ENCODE measurements around the gene TASP1.

The TASP1 gene

DNA sequence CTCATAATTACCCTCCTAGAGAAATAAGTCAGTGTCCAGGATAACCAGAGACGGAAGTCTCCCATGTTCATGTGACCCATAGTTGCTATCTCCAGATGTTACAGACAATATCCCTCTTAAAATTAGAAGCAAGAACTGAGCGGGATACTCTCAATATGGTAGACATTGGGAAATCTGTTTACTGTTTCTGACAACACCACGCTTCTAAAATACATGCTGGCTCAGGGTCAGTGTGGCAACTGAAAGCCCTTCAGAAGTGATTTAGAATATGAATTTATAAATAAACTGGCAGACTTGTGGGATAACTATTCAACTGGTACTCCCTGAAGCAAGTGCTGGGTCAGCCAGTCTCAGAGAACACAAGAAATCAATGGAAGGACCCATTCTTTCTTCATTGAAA, 108.6 kb downstream of the TASP1 start:
- Mint-ChIP-seq H3K9me3 (no peaks in the 10 kb centered on the region), H3K27me3 (no peaks in the 10 kb centered on the region), H3K36me3 (ENCODE audit: insufficient read depth) (peaks cover 4% of the 10 kb centered on the region), H3K4me1 (ENCODE audit: low read depth in 2 of 2) (peaks cover 0 to 3% of the 10 kb centered on the region in 2 donors), H3K4me3 (no peak overlapping the region), H3K27ac (no peak overlapping the region)
- ATAC-seq (replicated peaks) = no peak
- DNase-seq = no peak

DNA sequence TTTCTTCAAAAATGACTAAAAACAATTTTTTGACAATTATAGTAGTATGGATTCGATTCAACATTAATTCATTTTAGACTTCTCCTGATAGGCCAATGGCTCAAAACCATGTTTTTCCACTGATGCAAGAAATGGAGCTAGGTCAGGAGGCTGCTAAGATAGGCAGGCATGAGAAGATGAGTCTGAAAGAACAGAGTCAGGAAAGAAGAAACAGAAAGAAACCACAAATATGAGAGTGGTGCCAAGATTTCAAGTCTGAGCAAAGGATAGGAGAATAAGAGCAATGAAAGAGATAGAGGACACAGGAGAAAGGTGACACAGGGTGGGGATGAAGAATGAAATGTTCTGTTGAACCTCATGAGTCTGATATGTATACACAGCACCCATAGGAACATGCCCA, 112.2 kb downstream of the TASP1 start:
- ATAC-seq (replicated peaks) = no peak
- Mint-ChIP-seq H3K4me3 (no peak overlapping the region), H3K36me3 (ENCODE audit: insufficient read depth) (peaks cover 3% of the 10 kb centered on the region), H3K27ac (peak overlapping the region in 1 of 2 donors; percentile 10), H3K4me1 (ENCODE audit: low read depth in 2 of 2) (peaks cover 0 to 3% of the 10 kb centered on the region in 2 donors), H3K27me3 (no peaks in the 10 kb centered on the region), H3K9me3 (peaks cover 3 to 11% of the 10 kb centered on the region in 2 donors)
- no peak for DNase-seq

DNA sequence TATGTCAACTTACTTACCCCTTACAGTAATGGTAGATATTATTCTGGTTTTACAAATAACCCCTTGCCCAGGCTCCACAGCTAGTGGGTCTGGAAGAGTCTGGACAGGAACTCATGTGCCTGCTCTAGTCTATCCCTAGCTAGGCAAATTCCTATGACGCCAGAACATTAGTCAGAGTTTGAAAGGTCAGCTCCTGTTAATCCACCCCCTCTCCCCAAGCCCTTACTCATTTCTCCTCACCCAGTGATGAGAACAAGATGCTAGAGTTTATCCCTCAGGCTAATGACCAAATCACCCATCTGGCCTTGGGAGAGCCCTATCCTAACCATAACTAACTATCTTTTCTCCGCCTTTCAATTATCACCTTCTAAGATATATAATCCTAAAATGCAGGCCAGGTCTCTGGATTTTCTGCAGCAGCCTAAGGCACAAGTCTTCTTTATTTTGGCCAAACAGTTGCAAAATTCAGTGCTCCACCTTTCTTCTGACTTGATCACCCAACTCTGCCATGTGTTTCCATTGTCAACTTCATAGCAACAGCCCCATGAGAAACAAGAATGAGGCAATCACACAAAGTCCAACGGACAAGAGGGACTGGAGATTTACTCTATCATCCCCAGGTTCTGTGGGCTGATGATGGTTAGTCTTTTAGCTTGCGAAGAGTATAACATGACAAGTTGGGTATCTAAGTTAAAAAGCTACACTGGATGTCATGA, 113.3 kb downstream of the TASP1 start:
- H3K4me1 Mint-ChIP-seq (ENCODE audit: low read depth in 2 of 2) = peaks cover 0 to 3% of the 10 kb centered on the region in 2 donors
- H3K36me3 Mint-ChIP-seq (ENCODE audit: insufficient read depth) = peaks cover 3% of the 10 kb centered on the region
- peaks cover 3 to 11% of the 10 kb centered on the region in 2 donors for H3K9me3 Mint-ChIP-seq
- H3K4me3 Mint-ChIP-seq = no peak overlapping the region
- no peak for DNase-seq
- no peak overlapping the region for H3K27ac Mint-ChIP-seq
- no peak for ATAC-seq (replicated peaks)
- H3K27me3 Mint-ChIP-seq = no peaks in the 10 kb centered on the region

DNA sequence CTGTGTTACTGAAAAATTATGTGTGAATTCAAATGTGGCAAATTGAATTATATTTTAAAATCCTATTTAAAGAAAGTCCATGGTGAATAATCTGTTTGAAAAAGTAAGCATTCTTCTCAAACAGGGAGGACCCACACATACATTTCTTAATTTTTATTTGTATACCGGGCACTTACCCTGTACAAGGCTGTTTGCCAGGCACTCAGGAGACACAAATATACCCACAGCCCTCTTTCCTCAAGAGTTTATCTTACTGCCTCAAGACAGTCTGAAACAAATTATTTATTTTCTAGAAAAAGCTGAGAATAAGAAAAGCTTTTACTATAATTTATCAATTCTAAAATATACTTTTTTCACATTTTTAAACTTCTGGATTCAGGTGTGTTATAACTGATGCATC, 114.4 kb downstream of the TASP1 start:
- Mint-ChIP-seq H3K4me1 (ENCODE audit: low read depth in 2 of 2) (peaks cover 0 to 3% of the 10 kb centered on the region in 2 donors), H3K27me3 (no peaks in the 10 kb centered on the region), H3K4me3 (no peak overlapping the region), H3K27ac (no peak overlapping the region), H3K9me3 (peaks cover 3 to 11% of the 10 kb centered on the region in 2 donors), H3K36me3 (ENCODE audit: insufficient read depth) (peaks cover 3% of the 10 kb centered on the region)
- ATAC-seq (replicated peaks) (no peak), DNase-seq (no peak)

DNA sequence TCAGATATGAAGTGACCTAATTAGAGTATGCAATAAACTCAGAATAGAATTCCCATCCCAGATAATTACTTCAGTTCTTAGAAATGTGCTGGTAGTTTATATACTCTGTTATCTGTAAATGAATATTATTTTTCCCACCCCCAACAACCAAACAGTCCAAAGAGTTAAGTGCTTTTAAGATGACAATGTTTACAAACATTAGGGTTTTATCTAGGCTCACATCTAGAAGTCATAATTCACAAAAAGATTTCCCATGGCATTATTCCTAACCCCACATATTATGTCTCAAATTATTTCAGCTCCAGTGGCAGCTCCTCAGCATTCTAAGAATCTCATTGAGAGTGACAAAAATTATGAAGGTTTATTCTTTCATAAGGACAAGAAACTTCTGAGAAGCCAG, 120.9 kb downstream of the TASP1 start:
- peaks cover 3 to 11% of the 10 kb centered on the region in 2 donors for H3K9me3 Mint-ChIP-seq
- no peak overlapping the region for H3K27ac Mint-ChIP-seq
- DNase-seq = no peak
- no peaks in the 10 kb centered on the region for H3K36me3 Mint-ChIP-seq (ENCODE audit: insufficient read depth)
- no peaks in the 10 kb centered on the region for H3K27me3 Mint-ChIP-seq
- H3K4me1 Mint-ChIP-seq (ENCODE audit: low read depth in 2 of 2) = no peaks in the 10 kb centered on the region
- no peak for ATAC-seq (replicated peaks)
- no peak overlapping the region for H3K4me3 Mint-ChIP-seq

DNA sequence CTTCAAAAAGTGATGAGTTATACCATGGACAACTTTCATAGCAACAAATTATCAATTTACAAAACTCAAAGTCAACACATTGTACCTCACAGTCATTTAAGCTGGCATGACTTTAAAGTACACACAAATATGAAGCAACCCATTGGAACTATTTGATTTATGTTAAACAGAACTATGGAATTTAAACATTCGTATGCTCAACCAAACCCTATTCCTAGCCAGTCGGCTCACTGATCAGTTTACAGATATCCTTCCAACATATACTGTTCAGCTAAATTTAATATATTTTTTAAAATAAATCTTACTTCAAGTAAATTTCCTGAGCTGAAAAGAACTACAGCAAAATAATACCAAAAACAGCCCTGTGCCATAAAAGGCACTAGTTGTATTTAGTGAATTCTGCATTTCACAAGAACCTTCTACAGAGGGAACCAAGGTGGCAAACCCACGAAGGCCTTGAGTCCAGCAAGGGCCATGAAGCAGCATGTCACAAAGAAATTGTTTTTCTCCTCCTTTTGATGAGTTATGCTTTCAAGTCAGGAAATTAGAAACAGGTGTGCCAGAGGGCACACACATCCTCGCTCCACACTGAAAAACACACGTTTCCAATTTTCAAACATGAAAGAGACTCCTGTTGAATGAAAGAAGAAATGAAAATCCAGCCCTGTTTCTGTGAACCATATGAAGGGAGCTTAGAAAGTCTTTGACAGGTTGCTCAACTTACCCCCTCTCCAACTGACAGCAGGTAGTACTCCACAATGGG, 122.8 kb downstream of the TASP1 start:
- no peaks in the 10 kb centered on the region for H3K36me3 Mint-ChIP-seq (ENCODE audit: insufficient read depth)
- no peaks in the 10 kb centered on the region for H3K4me1 Mint-ChIP-seq (ENCODE audit: low read depth in 2 of 2)
- no peak overlapping the region for H3K4me3 Mint-ChIP-seq
- no peaks in the 10 kb centered on the region for H3K27me3 Mint-ChIP-seq
- H3K9me3 Mint-ChIP-seq = no peaks in the 10 kb centered on the region
- DNase-seq (no peak), ATAC-seq (replicated peaks) (no peak)
- H3K27ac Mint-ChIP-seq = no peak overlapping the region

DNA sequence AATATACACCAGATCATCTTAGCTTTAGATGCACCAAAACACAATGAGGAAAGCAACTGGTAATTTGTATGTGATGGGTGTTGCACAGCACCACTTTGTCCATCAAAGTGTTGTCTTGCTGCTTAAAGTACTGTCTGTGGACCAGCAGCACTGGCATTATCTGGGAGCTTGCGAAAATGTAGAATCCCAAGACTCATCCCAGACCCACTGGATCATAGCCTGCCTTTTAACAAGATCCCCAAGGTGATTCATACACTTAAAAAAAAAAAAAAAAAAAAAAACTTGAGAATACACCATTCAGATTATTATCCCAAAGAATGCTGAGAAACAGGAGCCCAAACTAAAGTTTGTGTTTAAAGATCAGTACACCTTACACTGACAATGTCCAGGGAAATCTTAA, 123.4 kb downstream of the TASP1 start:
- no peak for ATAC-seq (replicated peaks)
- Mint-ChIP-seq H3K4me1 (ENCODE audit: low read depth in 2 of 2) (no peaks in the 10 kb centered on the region), H3K36me3 (ENCODE audit: insufficient read depth) (no peaks in the 10 kb centered on the region), H3K4me3 (no peak overlapping the region), H3K27ac (no peak overlapping the region), H3K27me3 (no peaks in the 10 kb centered on the region), H3K9me3 (peaks cover 0 to 6% of the 10 kb centered on the region in 2 donors)
- DNase-seq = no peak

DNA sequence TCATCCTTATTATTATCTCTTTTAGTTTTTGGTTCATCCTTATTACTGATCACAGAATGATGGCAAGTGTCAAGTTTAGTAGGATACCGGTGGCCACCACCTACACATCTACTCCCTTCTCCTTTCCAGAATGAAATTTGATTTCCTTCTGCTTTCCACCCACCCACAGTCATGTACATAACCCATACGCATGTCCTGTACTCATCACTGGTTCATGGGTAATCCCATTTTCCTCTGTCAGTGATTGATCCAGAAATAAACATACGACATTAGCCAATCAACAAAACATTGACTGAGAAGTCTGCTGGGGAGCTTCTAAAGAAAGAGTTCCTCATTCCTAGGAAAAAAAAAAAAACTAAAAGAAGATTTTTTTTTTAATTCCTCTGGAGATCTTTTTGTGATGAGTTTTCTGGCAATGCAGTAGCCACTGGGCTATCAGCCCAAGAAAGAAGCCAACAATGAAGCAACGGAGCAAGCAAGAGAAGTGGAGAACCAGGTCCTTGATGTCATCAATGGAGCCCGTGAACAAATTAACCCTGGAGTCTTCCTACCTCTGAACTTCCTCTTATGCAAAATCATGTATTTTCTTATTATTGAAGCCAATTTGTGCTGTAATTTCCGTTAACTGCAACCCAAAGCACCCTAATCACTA, 127.8 kb downstream of the TASP1 start:
- Mint-ChIP-seq H3K9me3 (peaks cover 3 to 6% of the 10 kb centered on the region in 2 donors), H3K27me3 (no peaks in the 10 kb centered on the region), H3K36me3 (ENCODE audit: insufficient read depth) (no peaks in the 10 kb centered on the region), H3K4me3 (no peak overlapping the region), H3K27ac (no peak overlapping the region), H3K4me1 (ENCODE audit: low read depth in 2 of 2) (no peaks in the 10 kb centered on the region)
- ATAC-seq (replicated peaks) = no peak
- DNase-seq = no peak

DNA sequence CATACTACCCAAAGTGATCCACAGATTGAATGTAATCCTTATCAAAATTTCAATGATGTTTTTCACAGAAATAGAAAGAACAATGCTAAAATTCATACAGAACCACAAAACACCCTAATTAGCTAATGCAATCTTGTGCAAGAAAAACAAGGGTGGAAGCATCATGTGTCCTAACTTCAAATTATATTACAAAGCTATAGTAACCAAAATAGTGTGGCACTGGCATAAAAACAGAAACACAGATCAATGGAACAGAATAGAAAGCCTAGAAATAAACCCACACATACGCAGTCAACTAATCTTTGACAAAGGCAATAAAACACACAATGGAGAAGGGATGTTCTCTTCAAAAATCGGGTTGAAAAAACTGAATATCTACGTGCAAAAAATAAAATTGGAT, 131.1 kb downstream of the TASP1 start:
- no peak overlapping the region for H3K27ac Mint-ChIP-seq
- H3K4me1 Mint-ChIP-seq (ENCODE audit: low read depth in 2 of 2) = no peaks in the 10 kb centered on the region
- H3K36me3 Mint-ChIP-seq (ENCODE audit: insufficient read depth) = no peaks in the 10 kb centered on the region
- DNase-seq = no peak
- no peaks in the 10 kb centered on the region for H3K27me3 Mint-ChIP-seq
- ATAC-seq (replicated peaks) = no peak
- peaks cover 9 to 21% of the 10 kb centered on the region in 2 donors for H3K9me3 Mint-ChIP-seq
- H3K4me3 Mint-ChIP-seq = no peak overlapping the region

DNA sequence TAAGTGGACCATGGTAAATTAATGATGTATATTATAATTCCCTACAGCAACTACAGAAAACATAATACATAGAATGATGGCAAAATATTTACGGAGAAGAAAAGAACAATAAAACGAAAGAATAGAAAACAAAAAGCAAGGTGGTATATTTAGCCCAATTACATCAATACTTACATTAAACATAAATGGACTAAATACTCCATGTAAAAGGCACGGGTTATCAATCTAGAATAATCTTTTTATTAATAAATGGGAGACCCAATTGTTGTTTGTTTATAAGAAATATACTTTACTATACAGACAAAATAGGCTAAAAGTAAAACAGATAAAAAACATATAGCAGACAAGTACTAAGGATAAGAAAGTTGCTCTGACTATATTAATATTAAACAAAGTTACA, 137.2 kb downstream of the TASP1 start:
- ATAC-seq (replicated peaks) (no peak), DNase-seq (no peak)
- peaks cover 5% of the 10 kb centered on the region for H3K36me3 Mint-ChIP-seq (ENCODE audit: insufficient read depth)
- no peaks in the 10 kb centered on the region for H3K27me3 Mint-ChIP-seq
- H3K9me3 Mint-ChIP-seq = peaks cover 9 to 31% of the 10 kb centered on the region in 2 donors
- no peak overlapping the region for H3K27ac Mint-ChIP-seq
- no peak overlapping the region for H3K4me3 Mint-ChIP-seq
- peaks cover 0 to 3% of the 10 kb centered on the region in 2 donors for H3K4me1 Mint-ChIP-seq (ENCODE audit: low read depth in 2 of 2)

DNA sequence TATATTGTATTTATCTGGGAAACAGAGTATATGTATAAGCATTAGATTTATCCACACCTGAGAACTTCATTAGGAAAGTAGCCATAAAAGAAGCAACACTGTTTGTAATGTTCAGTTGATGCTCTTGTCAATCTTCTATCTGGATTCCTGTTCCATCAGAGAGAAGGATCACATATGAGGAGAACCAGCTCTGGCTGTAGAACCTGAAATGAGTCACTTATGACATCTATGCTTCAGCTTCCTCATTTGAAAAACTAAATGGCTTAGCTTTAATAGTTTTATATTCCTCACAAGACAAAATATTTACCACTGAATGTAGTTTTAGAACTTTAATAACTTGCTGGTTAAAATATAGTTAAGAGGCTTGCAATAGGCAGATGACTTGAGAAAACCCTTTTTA, 144.7 kb downstream of the TASP1 start:
- no peak for DNase-seq
- H3K4me3 Mint-ChIP-seq = no peak overlapping the region
- H3K4me1 Mint-ChIP-seq (ENCODE audit: low read depth in 2 of 2) = peaks cover 0 to 2% of the 10 kb centered on the region in 2 donors
- H3K27me3 Mint-ChIP-seq = no peaks in the 10 kb centered on the region
- H3K27ac Mint-ChIP-seq = no peak overlapping the region
- peaks cover 2 to 9% of the 10 kb centered on the region in 2 donors for H3K9me3 Mint-ChIP-seq
- no peak for ATAC-seq (replicated peaks)
- H3K36me3 Mint-ChIP-seq (ENCODE audit: insufficient read depth) = peaks cover 5% of the 10 kb centered on the region

DNA sequence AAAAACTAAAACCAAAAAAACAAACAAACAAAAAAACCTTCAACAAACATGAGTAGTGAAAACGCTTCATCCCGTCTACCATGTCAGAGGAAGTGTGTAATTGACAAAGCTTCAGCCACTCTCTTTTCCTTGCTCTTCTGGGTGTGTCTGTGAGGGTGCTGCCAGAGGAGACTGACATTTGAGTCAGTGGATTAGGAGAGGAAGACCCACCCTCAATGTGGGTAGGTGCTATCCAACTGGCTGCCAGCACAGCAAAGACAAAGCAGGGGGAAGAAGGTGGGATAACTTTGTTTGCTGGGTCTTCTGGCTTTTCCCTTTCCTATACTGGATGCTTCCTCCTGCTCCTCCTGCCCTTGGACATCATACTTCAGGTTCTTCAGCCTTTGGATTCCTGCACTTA, 145.6 kb downstream of the TASP1 start:
- DNase-seq (no peak), ATAC-seq (replicated peaks) (no peak)
- Mint-ChIP-seq H3K4me3 (no peak overlapping the region), H3K27me3 (no peaks in the 10 kb centered on the region), H3K4me1 (ENCODE audit: low read depth in 2 of 2) (no peaks in the 10 kb centered on the region), H3K9me3 (peaks cover 2 to 9% of the 10 kb centered on the region in 2 donors), H3K27ac (no peak overlapping the region), H3K36me3 (ENCODE audit: insufficient read depth) (peaks cover 5% of the 10 kb centered on the region)

DNA sequence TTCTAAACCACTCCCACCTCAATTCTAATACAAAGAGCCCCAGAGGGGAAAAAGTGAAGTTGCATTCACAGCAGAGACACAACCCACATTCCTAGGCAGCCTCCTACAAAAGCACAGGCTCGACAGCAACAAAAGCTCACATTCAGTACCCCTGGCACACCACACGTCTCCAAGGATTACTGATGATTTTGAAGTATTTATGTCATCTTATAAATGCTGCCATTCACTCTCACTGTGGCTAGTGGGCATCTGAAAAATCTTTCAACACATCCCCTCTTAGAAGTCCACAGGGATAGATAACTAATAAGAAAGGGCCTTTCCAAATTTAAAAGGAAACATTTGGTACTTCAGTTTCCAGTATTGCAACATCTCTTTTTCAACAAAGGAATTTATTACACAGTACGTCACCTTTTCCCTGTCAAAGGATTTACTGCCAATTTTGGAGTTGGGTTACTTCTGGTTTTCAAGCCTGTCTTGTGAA, 146.7 kb downstream of the TASP1 start:
- DNase-seq = no peak
- ATAC-seq (replicated peaks) = no peak
- no peak overlapping the region for H3K4me3 Mint-ChIP-seq

More for the DNA sequence above, 146.7 kb downstream of the TASP1 start:
- H3K4me1 Mint-ChIP-seq (ENCODE audit: low read depth in 2 of 2) = no peaks in the 10 kb centered on the region
- no peak overlapping the region for H3K27ac Mint-ChIP-seq
- H3K27me3 Mint-ChIP-seq = no peaks in the 10 kb centered on the region
- peaks cover 3% of the 10 kb centered on the region for H3K36me3 Mint-ChIP-seq (ENCODE audit: insufficient read depth)
- H3K9me3 Mint-ChIP-seq = peaks cover 2 to 5% of the 10 kb centered on the region in 2 donors

Data from effector memory CD8-positive, alpha-beta T cell (primary cell).